NCI-H2107 treated with DMSO at 0.1 percent for 48 hours (cell line): ENCODE measurements around the gene MEIKIN.
"Not testable (repeated sequence)": the region's sequence is repeated elsewhere in the genome, so short reads cannot be mapped to it uniquely, and the experiment has no call there.

Source experiments
- DNase-seq: peaks from one replicate; lab custom pipeline; 2025; ENCODE audit not compliant: unreplicated experiment; lab: John Stamatoyannopoulos, UW

Gene MEIKIN

DNA sequence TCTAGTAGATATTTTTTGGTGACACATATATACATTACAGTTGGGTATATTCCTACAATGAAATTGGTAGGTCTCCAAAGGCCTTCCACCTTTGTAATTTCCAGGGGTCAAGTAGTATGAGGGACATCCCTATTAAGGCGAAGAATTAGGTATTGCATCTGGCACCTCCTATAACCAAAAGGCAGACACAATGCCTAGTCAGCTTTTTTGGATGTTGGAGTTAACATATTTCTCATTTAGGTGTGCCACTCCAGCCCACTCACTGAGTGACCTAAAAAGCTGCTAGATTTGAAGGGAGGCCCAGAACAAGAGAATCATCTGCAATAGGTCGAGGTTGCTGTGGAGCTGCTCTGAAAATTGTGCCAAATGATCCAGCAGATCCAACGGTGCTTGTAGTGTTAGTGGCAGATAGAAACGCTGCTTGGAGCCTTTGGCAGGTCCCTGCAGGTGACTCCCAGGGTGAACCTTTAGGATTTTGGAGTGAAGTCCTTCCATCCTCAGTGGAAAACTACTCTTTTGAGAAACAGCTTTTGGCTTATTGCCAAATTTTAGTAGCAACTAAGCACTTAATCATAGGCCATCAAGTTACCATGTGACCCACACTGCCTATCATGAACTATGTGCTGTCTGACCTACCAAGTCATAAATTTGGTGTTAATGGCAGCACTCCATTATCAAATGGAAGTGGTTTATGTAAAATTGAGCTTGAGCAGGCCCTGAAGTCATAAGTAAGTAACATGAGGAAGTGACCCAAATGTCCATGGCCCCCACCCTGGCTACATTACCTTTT, 132.9 kb downstream of the MEIKIN start:
- no peak for DNase-seq

DNA sequence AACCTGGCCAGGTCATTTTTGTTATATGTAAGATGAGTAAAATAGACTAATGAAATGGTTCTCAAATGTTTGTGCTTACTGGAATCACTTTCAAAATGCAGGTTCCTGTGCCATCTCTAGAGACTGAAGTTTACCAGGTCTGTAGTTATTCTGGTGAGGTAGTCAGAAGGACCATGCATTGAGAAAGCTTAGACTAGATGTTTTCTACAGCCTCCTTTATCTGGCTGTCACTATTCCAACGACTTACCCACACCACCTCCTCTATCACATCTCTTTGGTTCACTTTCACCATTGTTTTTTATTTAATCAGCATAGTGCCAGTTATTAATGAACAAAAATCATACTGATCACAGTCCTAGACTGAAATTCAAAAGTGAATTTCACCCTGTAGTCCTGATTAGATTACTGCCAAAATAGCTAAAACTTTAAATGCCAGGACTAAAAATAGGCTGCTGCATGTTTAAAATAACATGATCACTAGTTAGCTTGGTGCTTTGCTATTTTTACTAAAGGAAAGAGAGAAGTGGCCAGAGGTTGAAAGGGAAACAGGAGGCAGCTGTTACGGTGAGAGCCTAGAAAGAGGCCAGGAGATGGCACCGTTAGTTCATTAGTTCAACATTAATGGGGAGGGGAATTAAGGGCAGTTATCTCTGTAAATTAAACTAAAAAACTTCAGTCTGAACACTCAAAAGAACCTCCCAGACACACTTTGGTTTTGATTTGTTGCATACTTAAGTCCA, 134.8 kb downstream of the MEIKIN start:
- no peak for DNase-seq

DNA sequence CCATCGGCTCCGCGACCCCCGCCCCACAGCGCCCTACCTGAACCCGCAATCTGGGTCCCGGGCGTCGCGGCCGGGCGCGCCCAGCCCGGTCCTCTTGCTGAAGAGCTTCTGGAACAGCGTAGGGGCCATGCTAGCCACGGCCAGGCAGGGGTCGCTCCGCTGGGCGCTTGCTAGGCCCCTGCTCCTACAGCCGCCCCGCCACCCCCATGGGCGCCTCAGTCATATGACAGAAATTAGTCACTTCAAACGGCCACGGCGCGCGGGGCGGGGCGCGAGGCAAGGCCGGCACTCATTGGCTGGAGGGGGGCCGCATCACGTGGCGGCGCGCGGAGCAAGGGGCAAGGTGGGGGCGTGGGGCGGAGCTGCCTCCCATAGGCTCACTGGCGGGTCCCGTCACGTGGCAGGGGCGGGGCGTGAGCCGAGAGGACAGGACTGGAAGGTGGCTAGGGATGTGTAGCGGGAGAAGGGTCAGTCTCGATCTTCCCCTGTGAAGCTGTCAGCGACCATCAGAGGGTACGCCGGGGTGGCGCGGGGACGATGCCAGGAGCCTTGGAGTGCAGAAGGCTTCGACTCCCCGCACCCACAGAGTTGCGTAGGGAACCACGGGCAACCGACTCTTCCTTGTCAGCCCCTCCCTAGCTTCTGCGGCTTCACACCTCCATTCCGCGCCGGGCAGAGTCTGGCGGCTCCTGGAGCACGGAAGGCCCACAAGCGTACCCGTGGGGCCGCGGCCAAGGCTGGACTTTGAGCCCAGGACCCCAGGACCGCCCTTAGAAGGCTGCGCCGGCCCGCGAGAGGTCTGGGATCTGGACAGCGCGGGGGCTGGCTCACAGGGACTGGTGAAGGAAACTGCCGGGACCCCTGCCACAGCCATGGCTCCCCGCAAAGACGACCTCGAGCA, 148.4 kb downstream of the MEIKIN start, which contains the start of gene FNIP1:
TSS of gene FNIP1 (minus strand) at position 225 of the 901 bp plus-strand sequence. CDS start at position 129, 96 bp downstream.
- peak; percentile 67 for DNase-seq

DNA sequence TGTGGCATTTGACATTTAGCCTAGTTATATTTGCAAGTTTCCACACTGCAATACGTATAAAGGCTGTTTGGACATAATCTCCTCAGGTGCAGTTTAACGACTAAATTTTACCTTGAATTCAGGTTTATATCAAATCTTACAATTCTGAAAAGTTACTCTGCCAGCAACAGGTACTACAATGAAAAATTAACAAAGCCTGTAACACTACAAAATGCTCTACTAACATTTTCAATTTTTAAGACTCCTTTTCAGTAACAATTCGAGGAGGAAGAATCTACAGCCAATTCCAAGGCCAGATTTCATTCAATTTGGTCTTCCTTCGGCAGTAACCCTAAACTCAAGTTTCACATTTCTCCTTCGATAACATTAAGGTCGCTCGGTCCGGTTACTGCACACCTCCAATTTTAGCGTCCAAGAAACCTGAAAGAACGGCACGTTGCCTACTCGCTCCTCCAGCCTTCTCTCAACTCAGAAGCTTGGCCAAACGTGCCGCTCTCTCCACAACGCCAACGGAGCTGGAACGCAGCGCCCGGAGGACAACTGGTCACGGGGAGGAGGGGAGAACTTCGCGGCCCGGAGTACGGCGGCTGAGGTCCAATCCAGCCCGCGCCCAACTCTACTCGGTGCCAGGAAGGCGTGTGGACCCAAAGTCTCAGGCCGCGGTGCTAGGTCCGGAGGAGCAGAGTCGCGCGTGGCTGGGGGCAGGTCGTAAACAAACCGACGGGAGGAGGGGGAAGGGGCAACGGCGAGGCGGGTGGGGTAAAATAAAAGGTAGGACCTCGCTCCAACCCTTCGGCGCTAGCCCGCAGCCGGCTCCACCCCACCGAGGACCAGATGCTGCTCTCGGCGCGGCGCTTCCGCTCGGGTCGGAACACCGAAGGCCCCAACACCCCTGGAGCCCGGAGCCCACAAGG, 149.3 kb downstream of the MEIKIN start:
- no peak for DNase-seq

DNA sequence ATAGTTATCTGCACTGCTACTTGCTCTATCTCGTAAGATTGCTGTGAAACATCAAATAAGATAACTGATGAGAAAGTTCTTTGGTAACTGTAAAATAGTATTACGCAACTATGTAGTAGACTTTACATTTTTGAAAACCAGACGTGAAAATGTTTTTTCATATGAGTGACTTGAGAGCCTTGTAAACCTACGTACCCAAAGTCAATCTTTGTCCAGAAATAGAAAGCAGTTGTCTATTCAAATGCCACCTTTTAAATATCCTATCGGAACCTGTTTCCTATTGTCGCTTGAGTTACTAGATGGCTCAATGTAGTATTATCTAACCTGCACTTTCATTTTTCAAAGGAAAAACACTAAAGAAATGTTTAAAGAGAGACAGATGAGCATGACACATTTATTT, 150.2 kb downstream of the MEIKIN start:
- DNase-seq = no peak

DNA sequence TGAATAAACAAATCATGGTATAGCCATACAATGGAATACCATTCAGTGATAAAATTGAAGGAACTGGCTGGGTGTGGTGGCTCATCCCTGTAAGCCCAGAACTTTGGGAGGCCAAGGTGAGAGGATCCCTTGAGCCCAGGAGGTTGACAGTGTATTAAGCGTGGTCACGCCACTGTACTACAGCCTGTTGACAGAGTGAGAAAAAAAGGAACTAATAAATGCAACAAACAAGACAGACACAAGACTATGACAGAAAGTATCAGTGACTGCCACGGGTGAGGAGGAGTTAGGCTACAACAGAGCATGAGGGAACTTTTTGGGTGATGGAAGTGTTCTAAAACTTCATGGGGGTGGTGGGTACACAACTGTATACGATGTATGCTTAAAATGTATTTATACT, 150.9 kb downstream of the MEIKIN start:
- DNase-seq = no peak

DNA sequence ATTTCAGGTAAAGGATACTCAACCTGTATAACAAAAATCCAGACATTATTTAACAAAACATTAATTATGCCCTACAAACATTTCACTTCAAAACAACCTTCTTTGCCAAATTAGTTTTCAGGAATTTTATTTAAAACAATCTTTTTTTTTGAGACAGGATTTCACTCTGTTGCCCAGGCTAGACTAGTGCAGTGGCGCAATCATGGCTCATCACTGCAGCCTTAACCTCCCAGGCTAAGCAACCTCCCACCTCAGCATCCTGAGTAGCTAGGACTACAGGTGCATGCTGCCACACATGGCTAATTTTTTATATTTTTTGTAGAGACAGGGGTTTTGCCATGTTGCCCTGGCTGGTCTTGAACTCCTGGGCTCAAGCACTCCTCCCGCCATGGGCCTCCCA, 152.6 kb downstream of the MEIKIN start:
- DNase-seq = no peak

DNA sequence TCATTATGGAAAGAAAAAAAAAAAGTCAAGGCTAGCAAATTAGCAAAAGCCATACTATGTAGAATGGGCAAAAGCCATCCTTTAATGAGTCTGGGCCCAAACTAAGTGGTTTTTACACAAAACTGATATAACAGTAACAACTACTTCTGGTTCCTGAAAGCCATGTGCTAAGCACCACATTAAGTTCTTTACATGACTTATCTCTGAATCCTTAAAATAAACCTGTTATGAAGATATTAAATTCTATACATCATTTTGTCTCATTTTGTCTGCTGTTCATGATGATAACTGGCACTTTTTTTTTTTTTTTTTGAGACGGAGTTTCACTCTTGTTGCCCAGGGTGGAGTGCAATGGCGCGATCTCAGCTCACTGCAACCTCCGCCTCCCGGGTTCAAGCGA, 153.6 kb downstream of the MEIKIN start:
- DNase-seq = no peak

DNA sequence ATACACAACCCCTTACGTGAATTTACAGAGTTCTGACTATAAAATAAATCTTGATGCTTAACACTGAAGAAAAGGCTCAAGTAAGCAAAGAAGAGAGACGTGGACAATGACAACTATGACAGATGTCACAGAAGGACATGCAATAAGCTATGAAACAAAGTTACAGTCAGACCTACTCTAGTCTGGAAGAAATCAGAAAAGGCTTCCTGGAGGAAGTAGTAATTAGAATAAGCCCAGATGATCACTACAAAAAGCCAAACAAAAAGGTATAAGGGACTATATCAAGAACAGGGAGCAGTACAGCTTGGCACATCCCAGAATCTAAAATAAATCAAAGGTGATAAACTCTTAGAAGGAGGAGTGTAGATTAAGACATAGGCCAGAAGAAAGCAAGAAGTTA, 154.9 kb downstream of the MEIKIN start:
- DNase-seq = no peak

DNA sequence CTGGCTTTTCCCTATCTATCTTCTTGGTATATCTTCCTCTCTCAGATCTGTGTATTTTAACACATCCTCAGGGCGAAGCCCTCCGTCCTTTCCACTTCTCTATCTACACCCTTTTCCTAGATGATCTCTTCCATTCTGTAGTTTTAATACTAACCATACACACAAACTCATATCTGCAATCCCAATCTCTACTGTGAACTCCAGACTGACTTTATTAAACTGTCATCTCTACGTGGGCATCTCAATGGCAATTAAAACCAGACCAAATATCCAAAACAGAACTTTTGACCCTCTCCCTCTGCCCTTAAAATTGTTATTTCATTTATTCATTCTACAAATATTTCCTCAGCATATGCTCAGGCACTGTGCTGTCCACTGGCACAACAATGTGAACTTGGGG, 155.7 kb downstream of the MEIKIN start:
- DNase-seq = no peak

DNA sequence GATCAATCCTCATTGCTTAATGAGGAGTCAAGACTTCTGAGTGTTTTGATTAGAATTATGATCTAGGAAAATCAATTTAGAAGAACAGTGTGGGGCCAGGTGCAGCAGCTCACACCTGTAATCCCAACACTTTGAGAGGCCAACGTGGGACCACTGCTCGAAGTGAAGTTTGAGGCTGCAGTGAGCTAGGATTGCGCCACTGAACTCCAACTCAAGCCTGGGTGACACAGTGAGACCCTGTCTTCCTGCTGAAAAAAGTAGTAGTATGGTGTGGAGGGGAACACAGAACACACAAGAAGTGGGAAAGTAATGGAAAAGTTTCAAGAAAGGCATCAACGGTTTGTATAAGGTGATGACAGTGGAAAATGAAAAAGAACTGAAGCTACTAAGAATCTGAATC, 157.7 kb downstream of the MEIKIN start:
- DNase-seq = no peak

DNA sequence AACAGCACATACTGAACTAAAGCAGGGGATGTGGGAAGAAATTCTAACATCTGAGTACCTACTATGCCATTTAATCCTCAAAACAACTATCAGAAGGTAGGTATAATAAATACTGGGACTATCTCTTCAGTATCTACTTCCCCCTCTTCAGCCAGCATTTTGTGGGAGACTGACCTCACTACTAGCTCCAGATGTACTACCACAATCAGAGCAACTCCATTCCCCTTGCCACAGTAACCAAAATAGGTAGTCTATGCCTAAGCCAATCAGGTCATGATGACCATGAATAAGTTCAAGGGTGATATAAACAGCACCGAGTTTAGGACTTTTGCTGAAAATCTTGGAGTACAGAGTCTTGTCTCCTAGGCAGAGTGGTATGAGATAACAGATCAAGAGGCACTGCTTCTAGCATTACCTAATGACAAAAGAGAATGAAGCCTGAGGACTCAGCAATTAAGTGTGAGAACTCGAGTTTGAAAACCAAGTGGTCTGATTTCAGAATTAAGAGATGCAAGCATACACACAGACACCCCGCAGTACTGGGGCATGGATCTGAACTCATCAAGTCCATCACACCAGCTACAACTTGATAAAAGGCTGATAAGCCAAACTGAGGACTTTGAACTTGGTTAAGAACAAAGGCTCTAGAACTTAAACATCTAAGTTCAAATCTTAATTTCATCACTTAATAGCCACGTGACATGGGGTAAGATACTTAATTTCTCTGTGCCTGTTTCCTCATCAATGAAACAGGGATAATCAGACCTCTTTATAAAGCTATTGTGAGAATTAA, 158.4 kb downstream of the MEIKIN start:
- DNase-seq = no peak

DNA sequence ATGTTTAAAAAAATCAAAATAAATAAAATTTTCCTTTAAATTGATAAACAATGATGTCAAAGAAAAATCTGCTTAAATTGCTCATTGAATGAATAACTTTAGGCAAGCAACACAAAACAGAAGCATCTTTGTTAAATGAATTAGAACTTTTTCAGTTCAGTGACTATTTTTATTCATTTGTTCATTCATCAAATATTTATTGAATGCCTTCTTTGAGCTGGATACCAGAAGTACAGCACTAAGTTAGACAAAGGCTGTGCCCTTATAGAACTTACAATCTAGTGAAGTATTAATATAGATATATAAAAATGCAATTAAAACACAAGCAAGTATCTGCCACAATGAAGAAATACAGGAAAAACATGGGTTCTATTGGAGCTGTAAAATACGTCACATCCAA, 159.4 kb downstream of the MEIKIN start:
- DNase-seq = no peak

DNA sequence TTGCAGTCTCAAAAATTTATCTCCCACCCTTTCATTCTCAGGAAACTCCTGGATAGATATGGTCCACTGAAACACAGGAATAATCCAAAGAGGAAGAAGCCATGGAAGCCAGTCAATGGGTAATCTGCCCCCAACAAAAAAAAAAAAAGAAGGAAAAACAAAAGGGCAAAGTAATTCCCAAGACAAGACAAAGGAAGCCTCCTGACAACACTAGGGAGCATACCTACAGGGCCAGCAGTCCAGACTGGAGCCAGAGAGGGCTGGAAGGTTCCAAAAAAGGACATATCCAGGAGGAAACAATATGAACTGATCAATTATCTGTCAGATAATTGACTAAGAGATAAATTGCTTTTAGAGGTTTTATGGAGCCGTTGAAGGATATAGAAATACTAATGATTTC, 161.6 kb downstream of the MEIKIN start:
- no peak for DNase-seq

DNA sequence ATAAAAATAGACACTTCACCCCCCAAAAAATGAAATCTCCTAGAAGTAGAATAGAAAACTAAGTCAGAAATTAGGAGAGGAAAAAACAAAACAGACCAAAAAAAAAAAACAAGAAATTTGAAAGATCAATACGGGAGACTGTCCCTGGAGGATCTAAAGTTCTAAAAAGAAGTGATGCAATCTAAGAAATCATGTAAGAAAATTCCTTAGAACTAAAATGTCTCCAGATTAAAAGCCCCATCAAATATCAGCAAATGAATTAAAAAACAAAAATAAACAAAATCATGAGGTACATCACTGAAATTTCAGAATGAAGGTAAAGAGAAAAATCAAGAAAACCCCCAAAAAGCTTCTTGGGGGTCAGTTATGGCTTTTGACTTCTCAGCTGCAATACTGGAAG, 162.1 kb downstream of the MEIKIN start:
- no peak for DNase-seq

DNA sequence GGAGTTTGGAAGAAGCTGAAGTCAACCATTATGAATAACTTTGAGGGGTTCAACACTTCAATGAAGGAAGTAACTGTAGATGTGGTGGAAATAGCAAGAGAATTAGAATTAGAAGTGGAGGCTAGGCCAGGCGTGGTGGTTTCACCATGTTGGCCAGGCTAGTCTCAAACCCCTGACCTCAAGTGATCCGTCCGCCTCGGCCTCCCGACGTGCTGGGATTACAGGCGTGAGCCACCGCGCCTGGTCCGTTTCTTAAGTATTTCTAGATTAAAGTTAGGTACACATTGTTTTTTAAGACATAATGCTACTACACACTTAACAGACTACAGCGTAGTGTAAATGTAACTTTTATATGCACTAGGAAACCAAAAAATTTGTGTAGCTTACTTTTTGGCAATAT, 162.7 kb downstream of the MEIKIN start:
- DNase-seq = no peak

DNA sequence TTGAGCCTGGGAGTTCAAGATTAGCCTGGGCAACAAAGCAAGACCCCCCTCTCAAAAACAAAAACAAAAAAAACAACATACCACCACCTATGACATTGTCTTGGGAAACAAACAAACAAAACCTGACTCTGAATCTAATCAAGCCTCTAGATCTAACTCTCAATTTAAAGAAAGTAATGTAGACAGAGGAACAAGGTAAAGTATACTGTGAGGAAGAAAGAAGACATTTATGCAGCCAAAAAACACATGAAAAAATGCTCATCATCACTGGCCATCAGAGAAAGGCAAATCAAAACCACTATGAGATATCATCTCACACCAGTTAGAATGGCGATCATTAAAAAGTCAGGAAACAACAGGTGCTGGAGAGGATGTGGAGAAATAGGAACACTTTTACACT, 167.3 kb downstream of the MEIKIN start:
- not testable (repeated sequence) for DNase-seq

DNA sequence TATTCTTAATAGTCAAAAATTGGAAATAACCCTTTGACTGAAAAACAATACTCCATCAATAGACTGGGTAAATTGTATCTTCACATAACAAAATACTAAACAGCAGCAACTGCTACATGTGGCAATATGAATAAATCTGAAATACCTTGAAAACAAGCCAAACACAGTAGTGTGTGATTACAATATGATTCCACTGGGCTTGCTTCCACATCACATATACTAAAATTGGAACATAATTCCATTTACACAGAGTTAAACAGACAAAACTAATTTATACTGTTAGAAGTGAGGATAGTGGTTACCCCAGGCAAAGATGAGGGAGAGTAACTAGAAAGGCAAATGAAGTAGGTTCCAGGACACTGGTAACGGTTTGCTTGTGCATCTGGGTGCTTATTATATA, 169.0 kb downstream of the MEIKIN start:
- DNase-seq = no peak

DNA sequence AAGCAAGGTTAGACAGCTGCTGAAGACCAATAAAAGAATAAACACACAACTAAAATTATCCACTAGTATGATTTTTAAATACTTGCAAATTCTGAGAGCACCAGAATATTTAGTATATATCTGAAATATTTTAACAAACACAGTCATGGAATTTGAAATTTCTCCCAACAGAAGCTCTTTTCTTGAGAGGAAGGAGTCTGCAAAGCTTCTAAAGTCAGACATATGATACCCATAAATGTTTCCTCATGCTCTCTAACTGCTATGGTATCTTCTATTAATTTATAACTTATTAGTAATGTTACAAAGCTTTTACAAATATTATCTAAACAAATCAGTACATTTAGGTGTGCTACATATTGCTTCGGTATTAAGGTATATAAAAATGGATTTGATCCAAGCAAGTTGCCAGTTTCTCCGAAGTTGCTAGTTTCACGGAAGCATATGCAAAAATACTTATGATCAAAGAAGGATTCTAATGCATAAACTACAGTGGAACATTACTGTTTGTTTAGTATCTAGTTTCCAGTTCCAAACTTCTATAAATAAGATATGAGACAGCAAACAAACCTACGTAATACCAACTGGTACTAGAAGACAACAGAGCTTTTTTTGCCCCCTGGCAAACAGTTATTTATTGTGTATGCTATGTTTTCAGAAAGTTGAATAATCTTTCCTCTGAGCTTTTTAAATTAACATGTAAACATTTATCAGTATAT, 170.7 kb downstream of the MEIKIN start:
- DNase-seq = no peak
